ENCODE results near the gene AKR1C1. TPM values are rescaled to one million over a fixed set of nuclear protein-coding genes. Genes with fewer than 3 reads are reported as not detected.

Gene AKR1C1
- total and polyA plus RNA-seq, 2 of the 4 experiments (the other 2 are of a cell fraction), result 5.0 to 5.4 TPM

Small RNA genes lying within 50 kb of the gene (microRNA-seq; reads per million reads assigned to microRNA genes)
- not detected for gene RF00096 (ENCODE audit: insufficient read depth, insufficient read length)

Small RNA genes lying within 50 kb of the gene (small RNA-seq; reads per million reads assigned to genes)
- 0 to 0.15 (median 0) reads per million in 5 experiments for gene RF00096

Other genes with a start within 250 kb of the AKR1C1 start
- 2.2 and 3.4 TPM in 2 replicates for gene AKR1E2, start 137.2 kb upstream of the AKR1C1 start, total RNA-seq (2012; rRNA removed)
- gene AKR1E2, start 137.2 kb upstream of the AKR1C1 start, polyA plus RNA-seq (2012; rRNA removed), result 1.1 and 1.2 TPM in 2 replicates
- gene AKR1C2, start 40.4 kb downstream of the AKR1C1 start, total RNA-seq (2012; rRNA removed), result 0.28 and 0.36 TPM in 2 replicates
- 0.99 and 1.0 TPM in 2 replicates for gene AKR1C2, start 40.4 kb downstream of the AKR1C1 start, polyA plus RNA-seq (2012; rRNA removed)
- gene AKR1C3, start 131.0 kb downstream of the AKR1C1 start, total RNA-seq (2012; rRNA removed), result 0.18 and 0.28 TPM in 2 replicates
- gene AKR1C3, start 131.0 kb downstream of the AKR1C1 start, polyA plus RNA-seq (2012; rRNA removed), result 0.22 and 0.51 TPM in 2 replicates
- not detected in 2 replicates for gene AKR1C8, start 221.7 kb downstream of the AKR1C1 start, total RNA-seq (2012; rRNA removed)
- not detected in 2 replicates for gene AKR1C8, start 221.7 kb downstream of the AKR1C1 start, polyA plus RNA-seq (2012; rRNA removed)
- gene AKR1C4, start 233.4 kb downstream of the AKR1C1 start, total RNA-seq (2012; rRNA removed), result not detected in 2 replicates
- not detected in 2 replicates for gene AKR1C4, start 233.4 kb downstream of the AKR1C1 start, polyA plus RNA-seq (2012; rRNA removed)

Measured in IMR-90 (cell line).